HG02642 (cell line): Measurements from ENCODE around the gene CRTC2.
"Not testable (repeated sequence)": the region's sequence is repeated elsewhere in the genome, so short reads cannot be mapped to it uniquely, and the experiment has no call there.

Experiments
- ATAC-seq: cut with Tn5 transposase; IDR thresholded peaks from one replicate; pipeline ENCODE4 v1.9.1; 2021; ENCODE audit warnings: mild to moderate bottlenecking; ENCODE audit not compliant: unreplicated experiment, poor library complexity

CRTC2 gene

DNA sequence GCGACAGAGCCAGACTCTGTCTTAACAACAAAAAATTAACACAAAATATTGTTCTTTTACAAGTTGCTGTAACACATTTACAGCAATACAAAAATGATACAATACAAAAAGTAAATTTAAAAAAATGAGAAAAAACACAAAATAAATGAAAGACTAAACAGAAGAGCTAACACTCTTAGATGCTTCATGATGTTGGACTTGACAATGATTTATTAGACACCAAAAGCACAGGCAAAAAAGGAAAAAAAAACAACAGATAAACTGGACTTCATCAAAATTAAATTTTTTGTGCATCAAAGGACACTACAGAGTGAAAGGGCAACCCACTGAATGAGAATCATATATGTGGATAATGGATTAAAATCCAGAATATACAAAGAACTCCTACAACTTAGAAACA lies 52.0 kb downstream of the CRTC2 start:
- no peak for ATAC-seq

DNA sequence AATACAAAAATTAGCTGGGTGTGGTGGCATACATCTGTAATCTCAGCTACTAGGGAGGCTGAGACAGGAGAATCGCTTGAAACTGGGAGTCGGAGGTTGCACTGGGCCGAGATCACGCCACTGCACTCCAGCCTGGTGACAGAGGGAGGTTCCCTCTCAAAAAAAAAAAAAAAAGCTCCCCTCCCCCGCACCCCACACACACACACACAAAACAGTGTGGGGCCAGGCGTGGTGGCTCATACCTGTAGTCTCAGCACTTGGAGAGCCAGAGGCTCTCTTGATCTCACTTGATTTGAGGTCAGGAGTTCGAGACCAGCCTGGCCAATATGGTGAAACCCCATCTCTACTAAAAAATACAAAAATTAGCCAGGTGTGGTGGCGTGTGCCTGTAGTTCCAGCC lies 52.5 kb downstream of the CRTC2 start:
- ATAC-seq = not testable (repeated sequence)

DNA sequence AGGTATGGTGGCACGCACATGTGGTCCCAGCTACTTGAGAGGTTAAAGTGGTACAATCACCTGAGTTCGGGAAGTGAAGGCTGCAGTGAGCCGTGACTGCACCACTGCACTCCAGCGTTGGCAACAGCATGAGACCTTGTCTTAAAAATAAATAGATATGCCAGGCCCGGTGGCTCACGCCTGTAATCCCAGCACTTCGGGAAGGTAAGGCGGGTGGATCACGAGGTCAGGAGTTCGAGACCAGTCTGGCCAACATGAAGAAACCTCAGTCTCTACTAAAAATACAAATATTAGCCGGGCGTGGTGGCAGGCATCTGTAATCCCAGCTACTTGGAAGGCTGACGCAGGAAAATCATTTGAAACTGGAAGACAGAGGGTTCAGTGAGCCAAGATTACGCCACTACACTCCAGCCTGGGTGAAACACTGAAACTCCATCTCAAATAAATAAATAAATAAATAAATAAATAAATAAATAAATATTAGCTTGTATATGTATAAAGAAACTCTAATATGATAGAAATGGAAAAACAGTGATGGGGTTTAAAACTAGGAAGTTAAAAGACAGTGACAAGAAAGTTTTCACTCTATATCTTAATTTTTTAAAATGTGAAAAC lies 54.5 kb downstream of the CRTC2 start:
- no peak for ATAC-seq

DNA sequence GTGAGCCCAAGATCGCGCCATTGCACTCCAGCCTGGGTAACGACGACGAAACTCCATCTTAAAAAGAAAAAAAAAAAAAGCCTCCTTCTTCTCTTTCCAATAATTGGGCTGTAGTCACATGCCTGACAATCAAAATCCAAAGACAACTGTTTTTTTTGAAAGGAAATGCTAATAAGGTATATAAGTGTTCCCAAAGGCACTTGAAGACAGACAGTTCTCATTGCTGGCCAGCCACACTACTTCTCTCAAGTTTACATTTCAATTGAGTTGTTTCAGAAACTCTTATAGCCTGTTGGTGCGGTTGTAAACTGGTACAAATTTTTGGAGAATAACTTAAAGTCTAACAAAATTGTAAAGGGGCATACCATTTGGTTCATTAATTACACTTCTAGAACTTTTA lies 58.9 kb downstream of the CRTC2 start:
- no peak for ATAC-seq
